ENCODE results near the gene ASB10.

ASB10 gene

GRCh38 chr7:151179946-151180345, 7.1 kb downstream of the ASB10 start:
- H3K27me3 ChIP-seq (ENCODE audit: low read depth, low read length): no peaks in the 10 kb centered on the region
- no peaks in the 10 kb centered on the region for H3K9me3 ChIP-seq (ENCODE audit: control insufficient read depth in 1 of 2, low read length in 2 of 2)
- H3K4me3 ChIP-seq (ENCODE audit: low read depth in 1 of 2, low read length in 2 of 2): no peak overlapping the region
- H3K27ac ChIP-seq (ENCODE audit: low read length): no peak overlapping the region
- no peaks in the 10 kb centered on the region for H3K4me1 ChIP-seq (ENCODE audit: control insufficient read depth in 1 of 2, insufficient read depth in 2 of 2, low read length in 2 of 2)
- H3K36me3 ChIP-seq (ENCODE audit: control insufficient read depth in 1 of 2, insufficient read depth in 2 of 2, low read length in 2 of 2): no peaks in the 10 kb centered on the region

GRCh38 chr7:151179287-151179860, 7.7 kb downstream of the ASB10 start:
- Histone ChIP-seq H3K27ac (ENCODE audit: low read length) (no peak overlapping the region), H3K27me3 (ENCODE audit: low read depth, low read length) (no peaks in the 10 kb centered on the region), H3K9me3 (ENCODE audit: control insufficient read depth in 1 of 2, low read length in 2 of 2) (no peaks in the 10 kb centered on the region), H3K4me3 (ENCODE audit: low read depth in 1 of 2, low read length in 2 of 2) (no peak overlapping the region), H3K4me1 (ENCODE audit: control insufficient read depth in 1 of 2, insufficient read depth in 2 of 2, low read length in 2 of 2) (no peaks in the 10 kb centered on the region), H3K36me3 (ENCODE audit: control insufficient read depth in 1 of 2, insufficient read depth in 2 of 2, low read length in 2 of 2) (no peaks in the 10 kb centered on the region)

- no peaks in the 10 kb centered on the region for H3K4me1 ChIP-seq (ENCODE audit: control insufficient read depth in 1 of 2, insufficient read depth in 2 of 2, low read length in 2 of 2)
- no peaks in the 10 kb centered on the region for H3K9me3 ChIP-seq (ENCODE audit: control insufficient read depth in 1 of 2, low read length in 2 of 2)
- H3K27me3 ChIP-seq (ENCODE audit: low read depth, low read length): no peaks in the 10 kb centered on the region
- H3K4me3 ChIP-seq (ENCODE audit: low read depth in 1 of 2, low read length in 2 of 2): no peak overlapping the region
- H3K27ac ChIP-seq (ENCODE audit: low read length): no peak overlapping the region
- H3K36me3 ChIP-seq (ENCODE audit: control insufficient read depth in 1 of 2, insufficient read depth in 2 of 2, low read length in 2 of 2): no peaks in the 10 kb centered on the region
These were observed 8.2 kb downstream of the ASB10 start for GRCh38 chr7:151178831-151179230.

- no peaks in the 10 kb centered on the region for H3K36me3 ChIP-seq (ENCODE audit: control insufficient read depth in 1 of 2, insufficient read depth in 2 of 2, low read length in 2 of 2)
- no peaks in the 10 kb centered on the region for H3K9me3 ChIP-seq (ENCODE audit: control insufficient read depth in 1 of 2, low read length in 2 of 2)
- no peaks in the 10 kb centered on the region for H3K4me1 ChIP-seq (ENCODE audit: control insufficient read depth in 1 of 2, insufficient read depth in 2 of 2, low read length in 2 of 2)
- peaks cover 1% of the 10 kb centered on the region for H3K27me3 ChIP-seq (ENCODE audit: low read depth, low read length)
- no peak overlapping the region for H3K27ac ChIP-seq (ENCODE audit: low read length)
- no peak overlapping the region for H3K4me3 ChIP-seq (ENCODE audit: low read depth in 1 of 2, low read length in 2 of 2)
These were observed 8.8 kb downstream of the ASB10 start for GRCh38 chr7:151178236-151178635.

- H3K27me3 ChIP-seq (ENCODE audit: low read depth, low read length): peaks cover 7% of the 10 kb centered on the region
- no peaks in the 10 kb centered on the region for H3K36me3 ChIP-seq (ENCODE audit: control insufficient read depth in 1 of 2, insufficient read depth in 2 of 2, low read length in 2 of 2)
- H3K4me3 ChIP-seq (ENCODE audit: low read depth in 1 of 2, low read length in 2 of 2): no peak overlapping the region
- no peaks in the 10 kb centered on the region for H3K4me1 ChIP-seq (ENCODE audit: control insufficient read depth in 1 of 2, insufficient read depth in 2 of 2, low read length in 2 of 2)
- H3K27ac ChIP-seq (ENCODE audit: low read length): no peak overlapping the region
- H3K9me3 ChIP-seq (ENCODE audit: control insufficient read depth in 1 of 2, low read length in 2 of 2): no peaks in the 10 kb centered on the region
These were observed 9.7 kb downstream of the ASB10 start for GRCh38 chr7:151177310-151177709.

GRCh38 chr7:151176401-151176800, 10.6 kb downstream of the ASB10 start:
- Histone ChIP-seq H3K27ac (ENCODE audit: low read length) (no peak overlapping the region), H3K36me3 (ENCODE audit: control insufficient read depth in 1 of 2, insufficient read depth in 2 of 2, low read length in 2 of 2) (no peaks in the 10 kb centered on the region), H3K27me3 (ENCODE audit: low read depth, low read length) (peaks cover 7% of the 10 kb centered on the region), H3K4me3 (ENCODE audit: low read depth in 1 of 2, low read length in 2 of 2) (no peak overlapping the region), H3K9me3 (ENCODE audit: control insufficient read depth in 1 of 2, low read length in 2 of 2) (no peaks in the 10 kb centered on the region), H3K4me1 (ENCODE audit: control insufficient read depth in 1 of 2, insufficient read depth in 2 of 2, low read length in 2 of 2) (no peaks in the 10 kb centered on the region)

GRCh38 chr7:151175793-151176311, 11.2 kb downstream of the ASB10 start:
- H3K36me3 ChIP-seq (ENCODE audit: control insufficient read depth in 1 of 2, insufficient read depth in 2 of 2, low read length in 2 of 2): no peaks in the 10 kb centered on the region
- H3K4me3 ChIP-seq (ENCODE audit: low read depth in 1 of 2, low read length in 2 of 2): no peak overlapping the region
- H3K9me3 ChIP-seq (ENCODE audit: control insufficient read depth in 1 of 2, low read length in 2 of 2): no peaks in the 10 kb centered on the region
- H3K27me3 ChIP-seq (ENCODE audit: low read depth, low read length): peaks cover 7% of the 10 kb centered on the region
- no peaks in the 10 kb centered on the region for H3K4me1 ChIP-seq (ENCODE audit: control insufficient read depth in 1 of 2, insufficient read depth in 2 of 2, low read length in 2 of 2)
- H3K27ac ChIP-seq (ENCODE audit: low read length): no peak overlapping the region

- no peaks in the 10 kb centered on the region for H3K36me3 ChIP-seq (ENCODE audit: control insufficient read depth in 1 of 2, insufficient read depth in 2 of 2, low read length in 2 of 2)
- H3K9me3 ChIP-seq (ENCODE audit: control insufficient read depth in 1 of 2, low read length in 2 of 2): no peaks in the 10 kb centered on the region
- H3K27me3 ChIP-seq (ENCODE audit: low read depth, low read length): peaks cover 7% of the 10 kb centered on the region
- no peak overlapping the region for H3K4me3 ChIP-seq (ENCODE audit: low read depth in 1 of 2, low read length in 2 of 2)
- H3K4me1 ChIP-seq (ENCODE audit: control insufficient read depth in 1 of 2, insufficient read depth in 2 of 2, low read length in 2 of 2): no peaks in the 10 kb centered on the region
- no peak overlapping the region for H3K27ac ChIP-seq (ENCODE audit: low read length)
These were observed 11.8 kb downstream of the ASB10 start for GRCh38 chr7:151175047-151175792.

- Histone ChIP-seq H3K27ac (ENCODE audit: low read length) (no peak overlapping the region), H3K9me3 (ENCODE audit: control insufficient read depth in 1 of 2, low read length in 2 of 2) (no peaks in the 10 kb centered on the region), H3K4me3 (ENCODE audit: low read depth in 1 of 2, low read length in 2 of 2) (no peak overlapping the region), H3K4me1 (ENCODE audit: control insufficient read depth in 1 of 2, insufficient read depth in 2 of 2, low read length in 2 of 2) (no peaks in the 10 kb centered on the region), H3K36me3 (ENCODE audit: control insufficient read depth in 1 of 2, insufficient read depth in 2 of 2, low read length in 2 of 2) (no peaks in the 10 kb centered on the region), H3K27me3 (ENCODE audit: low read depth, low read length) (peaks cover 7% of the 10 kb centered on the region)
These were observed 12.6 kb downstream of the ASB10 start for GRCh38 chr7:151174246-151175046.

- Histone ChIP-seq H3K27ac (ENCODE audit: low read length) (no peak overlapping the region), H3K27me3 (ENCODE audit: low read depth, low read length) (peaks cover 12% of the 10 kb centered on the region), H3K4me1 (ENCODE audit: control insufficient read depth in 1 of 2, insufficient read depth in 2 of 2, low read length in 2 of 2) (no peaks in the 10 kb centered on the region), H3K36me3 (ENCODE audit: control insufficient read depth in 1 of 2, insufficient read depth in 2 of 2, low read length in 2 of 2) (no peaks in the 10 kb centered on the region), H3K9me3 (ENCODE audit: control insufficient read depth in 1 of 2, low read length in 2 of 2) (no peaks in the 10 kb centered on the region), H3K4me3 (ENCODE audit: low read depth in 1 of 2, low read length in 2 of 2) (no peak overlapping the region)
These were observed 13.4 kb downstream of the ASB10 start for GRCh38 chr7:151173386-151174245.
